DND-41 (cell line): Measurements from ENCODE around the gene NR2F6.

Experiments used
- CTCF ChIP-seq: IDR thresholded peaks from 2 replicates; pipeline ENCODE4 v1.5.1; 2012; ENCODE audit warnings: borderline replicate concordance, low read length, moderate library complexity, mild to moderate bottlenecking; ENCODE audit not compliant: poor library complexity, severe bottlenecking; ENCODE audit errors: extremely low read depth
- EZH2 ChIP-seq: IDR thresholded peaks from 3 replicates; pipeline ENCODE4 v1.6.1; 2012; ENCODE audit warnings: borderline replicate concordance, low read depth, mild to moderate bottlenecking, moderate library complexity, low read length, inconsistent platforms; ENCODE audit not compliant: severe bottlenecking

GRCh38 chr19:17294051-17294891 is 48.6 kb upstream of the NR2F6 start:
- TF ChIP-seq CTCF (no peak), EZH2 (no peak)
